H9 (cell line): Measurements from ENCODE around the gene NDUFV2. TPM values are rescaled to one million over a fixed set of nuclear protein-coding genes. Genes with fewer than 3 reads are reported as not detected.

Experiments
- DNase-seq: peaks from one replicate; pipeline ENCODE4 v3.0.0-alpha.2; 2017
- H2AFZ ChIP-seq: one replicate; pipeline ENCODE4 v1.6.1; 2013; ENCODE audit warnings: mild to moderate bottlenecking, low read length, control low read depth, moderate library complexity
- H2AK5ac ChIP-seq: 2 replicates; pipeline ENCODE4 v1.6.1; 2013; ENCODE audit warnings: low read length, control low read depth, mixed read lengths; ENCODE audit not compliant: insufficient read length
- H2BK120ac ChIP-seq: one replicate; pipeline ENCODE4 v1.6.1; 2013; ENCODE audit warnings: low read depth, mild to moderate bottlenecking, low read length, control low read depth, inconsistent platforms; ENCODE audit not compliant: poor library complexity, severe bottlenecking
- H2BK12ac ChIP-seq: 2 replicates; pipeline ENCODE4 v1.6.1; 2013; ENCODE audit warnings: low read length, control low read depth, mixed read lengths, low read depth; ENCODE audit not compliant: insufficient read length
- H2BK15ac ChIP-seq: 2 replicates; pipeline ENCODE4 v1.6.1; 2013; ENCODE audit warnings: low read depth, low read length, control low read depth
- H2BK20ac ChIP-seq: one replicate; pipeline ENCODE4 v1.6.1; 2013; ENCODE audit warnings: low read depth, mild to moderate bottlenecking, low read length, control low read depth, inconsistent platforms; ENCODE audit not compliant: poor library complexity, severe bottlenecking
- H2BK5ac ChIP-seq: 2 replicates; pipeline ENCODE4 v1.6.1; 2013; ENCODE audit warnings: low read length, control low read depth, mixed read lengths; ENCODE audit not compliant: insufficient read length
- H3K14ac ChIP-seq: 2 replicates; pipeline ENCODE4 v1.6.1; 2013; ENCODE audit warnings: low read length, control low read depth; ENCODE audit not compliant: insufficient read depth
- H3K18ac ChIP-seq: 2 replicates; pipeline ENCODE4 v1.6.1; 2013; ENCODE audit warnings: low read depth, mild to moderate bottlenecking, mixed read lengths, low read length, control low read depth; ENCODE audit not compliant: insufficient read length
- H3K23ac ChIP-seq: 2 replicates; pipeline ENCODE4 v1.6.1; 2013; ENCODE audit warnings: low read length, control low read depth, mixed read lengths, low read depth; ENCODE audit not compliant: insufficient read length
- H3K23me2 ChIP-seq: 2 replicates; pipeline ENCODE4 v1.6.1; 2013; ENCODE audit warnings: low read depth, mild to moderate bottlenecking, mixed read lengths, low read length, control low read depth; ENCODE audit not compliant: insufficient read length, poor library complexity, severe bottlenecking
- H3K27ac ChIP-seq: 2 replicates; pipeline ENCODE4 v1.5.1; 2013; ENCODE audit warnings: low read length, control low read depth, mixed read lengths, low read depth; ENCODE audit not compliant: insufficient read length
- H3K27me3 ChIP-seq: 2 replicates; pipeline ENCODE4 v1.6.1; 2013; ENCODE audit warnings: low read length, control low read depth, inconsistent platforms; ENCODE audit not compliant: insufficient read depth
- H3K4ac ChIP-seq: 2 replicates; pipeline ENCODE4 v1.6.1; 2013; ENCODE audit warnings: low read depth, mild to moderate bottlenecking, control low read depth, inconsistent platforms, low read length, moderate library complexity
- H3K4me1 ChIP-seq: 2 replicates; pipeline ENCODE4 v1.6.1; 2013; ENCODE audit warnings: low read length, control low read depth, inconsistent platforms; ENCODE audit not compliant: insufficient read depth
- H3K4me2 ChIP-seq: 2 replicates; pipeline ENCODE4 v1.6.1; 2013; ENCODE audit warnings: low read length, control low read depth, mixed read lengths; ENCODE audit not compliant: insufficient read length, insufficient read depth
- H3K56ac ChIP-seq: 2 replicates; pipeline ENCODE4 v1.6.1; 2013; ENCODE audit warnings: low read depth, mild to moderate bottlenecking, mixed read lengths, low read length, control low read depth; ENCODE audit not compliant: insufficient read length
- H3K79me1 ChIP-seq: 2 replicates; pipeline ENCODE4 v1.6.1; 2013; ENCODE audit warnings: low read depth, mild to moderate bottlenecking, moderate library complexity, low read length, control low read depth, inconsistent platforms; ENCODE audit not compliant: insufficient read depth, poor library complexity, severe bottlenecking
- H3K79me2 ChIP-seq: 2 replicates; pipeline ENCODE4 v1.6.1; 2013; ENCODE audit warnings: low read length, control low read depth, inconsistent platforms; ENCODE audit not compliant: insufficient read depth
- H3K9ac ChIP-seq: 2 replicates; pipeline ENCODE4 v1.6.1; 2013; ENCODE audit warnings: low read length, control low read depth, mixed read lengths; ENCODE audit not compliant: insufficient read length; ENCODE audit errors: extremely low read depth
- H3K9me3 ChIP-seq: one replicate; pipeline ENCODE4 v1.6.1; 2013; ENCODE audit warnings: low read depth, low read length, inconsistent platforms; ENCODE audit not compliant: control insufficient read depth
- H3T11ph ChIP-seq: one replicate; pipeline ENCODE4 v1.6.1; 2013; ENCODE audit warnings: mild to moderate bottlenecking, low read length, control low read depth, inconsistent platforms
- H4K20me1 ChIP-seq: one replicate; pipeline ENCODE4 v1.6.1; 2013; ENCODE audit not compliant: control insufficient read depth, insufficient read length, insufficient read depth
- H4K5ac ChIP-seq: 2 replicates; pipeline ENCODE4 v1.6.1; 2013; ENCODE audit warnings: low read depth, mild to moderate bottlenecking, mixed read lengths, low read length, control low read depth; ENCODE audit not compliant: insufficient read length
- H4K8ac ChIP-seq: replicated peaks from 2 replicates; pipeline ENCODE4 v1.6.1; 2013; ENCODE audit warnings: low read length, control low read depth, mixed read lengths, low read depth; ENCODE audit not compliant: insufficient read length
- H4K91ac ChIP-seq: 2 replicates; pipeline ENCODE4 v1.6.1; 2013; ENCODE audit warnings: low read depth, mild to moderate bottlenecking, moderate library complexity, mixed read lengths, low read length, control low read depth; ENCODE audit not compliant: insufficient read length
- H3K27ac Mint-ChIP-seq, 3 experiments: 2 replicates in 2 of 3; 3 replicates in 1 of 3; pipeline ENCODE4 v1.8.0; 2020 to 2021; ENCODE audit warnings: mixed read lengths in 3 of 3, mild to moderate bottlenecking in 1 of 3, moderate library complexity in 1 of 3
- H3K27me3 Mint-ChIP-seq: 2 replicates; pipeline ENCODE4 v1.8.0; 2021; ENCODE audit warnings: low read depth, mild to moderate bottlenecking, moderate library complexity, mixed read lengths
- H3K36me3 Mint-ChIP-seq, 3 experiments: 2 replicates in 2 of 3; 3 replicates in 1 of 3; pipeline ENCODE4 v1.8.0; 2020 to 2021; ENCODE audit warnings: low read depth in 3 of 3, mixed read lengths in 3 of 3; ENCODE audit not compliant: insufficient read depth in 1 of 3
- H3K4me1 Mint-ChIP-seq, 2 experiments: 2 replicates each; pipeline ENCODE4 v1.8.0; 2020; ENCODE audit warnings: mixed read lengths in 2 of 2
- H3K4me3 Mint-ChIP-seq, 2 experiments: 2 replicates in 1 of 2; 3 replicates in 1 of 2; pipeline ENCODE4 v1.8.0; 2020 to 2021; ENCODE audit warnings: mild to moderate bottlenecking in 2 of 2, mixed read lengths in 2 of 2, moderate library complexity in 1 of 2
- H3K9me3 Mint-ChIP-seq, 2 experiments: 2 replicates in 1 of 2; 3 replicates in 1 of 2; pipeline ENCODE4 v1.8.0; 2020; ENCODE audit warnings: mild to moderate bottlenecking in 2 of 2, mixed read lengths in 2 of 2, moderate library complexity in 1 of 2
- WGBS: extraction: QIAGEN DNeasy Blood & Tissue Kit; methylation state at CpG from one replicate; pipeline ENCODE4 v1.1.7; 2013; ENCODE audit warnings: missing lambda C conversion rate, low lambda C conversion rate, mixed read lengths; ENCODE audit not compliant: insufficient read length; ENCODE audit errors: extremely low coverage; 5-methylcytosine and 5-hydroxymethylcytosine counted together
- total RNA-seq: library from RNA; stranded (reverse); gene quantifications from 2 replicates; pipeline ENCODE4 v1.2.1, GENCODE V29; 2021
- TF ChIP-seq, protein P1 (sequence below): fragments of 200-600 bp; sonication (generic); conservative IDR thresholded peaks from 3 replicates; pipeline ENCODE4 v1.8.0; 2021; ENCODE audit warnings: antibody characterized with exemption, mild to moderate bottlenecking

Gene NDUFV2
- total RNA-seq, 1 experiment from 2014 or later: 206 TPM

DNA sequence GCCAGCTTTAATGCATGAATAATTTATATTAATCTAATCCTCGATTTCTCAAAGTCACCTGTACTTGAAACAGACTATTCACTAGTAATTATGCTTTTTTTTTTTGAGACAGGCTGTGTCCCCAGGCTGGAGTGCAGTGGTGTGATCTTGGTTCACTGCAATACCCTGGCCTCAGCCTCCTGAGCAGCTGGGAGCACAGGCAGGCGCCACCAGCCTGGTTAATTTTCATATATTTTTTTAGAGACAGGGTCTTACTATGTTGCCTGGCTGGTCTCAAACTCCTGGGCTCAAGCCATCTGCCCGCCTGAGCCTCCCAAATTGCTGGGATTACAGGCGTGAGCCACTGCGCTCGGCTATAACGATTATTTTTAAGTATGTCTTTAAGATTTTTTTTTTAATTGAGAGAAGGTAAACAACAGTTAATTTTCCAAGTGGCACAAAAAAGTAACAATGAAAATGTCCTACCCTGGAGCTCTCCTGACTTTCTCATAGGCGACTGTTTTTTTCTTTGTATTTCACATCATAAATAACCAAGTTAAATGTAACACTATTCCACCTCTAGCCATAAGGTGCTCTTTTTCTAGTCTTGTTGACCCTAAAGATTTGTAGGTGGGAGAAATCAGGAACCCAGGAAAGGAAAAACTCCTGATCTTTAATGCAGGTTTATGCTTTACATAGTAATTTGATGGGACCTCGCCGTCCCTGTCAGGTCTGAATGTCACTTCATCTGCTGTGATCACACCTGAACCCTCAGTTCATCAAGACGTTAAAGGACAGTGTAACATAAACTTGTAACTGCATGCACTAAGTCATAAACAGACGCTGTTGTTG, 32.8 kb downstream of the NDUFV2 start:
- H3T11ph ChIP-seq: no peak overlapping the region
- no peak overlapping the region for H2AFZ ChIP-seq
- WGBS: no CpG with 5 or more reads among the region's 12 CpGs

More for the DNA sequence above, 32.8 kb downstream of the NDUFV2 start:
- H4K91ac ChIP-seq: no peak overlapping the region
- no peak overlapping the region for H4K5ac ChIP-seq
- Mint-ChIP-seq H3K27me3 (no peaks in the 10 kb centered on the region), H3K27ac (peak overlapping the region; percentile 53 to 96 (median 89); a peak in 5 of 7 replicates), H3K9me3 (no peaks in the 10 kb centered on the region), H3K4me3 (peak overlapping the region; percentile 94 to 96), H3K4me1 (peaks cover 30 to 33% of the 10 kb centered on the region in 2 experiments), H3K36me3 (peaks cover 11 to 39% (median 37%) of the 10 kb centered on the region in 3 experiments)
- H2BK5ac ChIP-seq: no peak overlapping the region
- H3K14ac ChIP-seq: no peak overlapping the region
- no peak overlapping the region for H2BK20ac ChIP-seq
- peak overlapping the region; percentile 81 for H3K9ac ChIP-seq
- no peak overlapping the region for H2BK15ac ChIP-seq
- no peak overlapping the region for H3K4ac ChIP-seq
- H2BK12ac ChIP-seq: no peak overlapping the region
- H4K8ac ChIP-seq: no peak overlapping the region
- peaks cover 6% of the 10 kb centered on the region for H3K79me1 ChIP-seq
- H3K4me2 ChIP-seq: peak overlapping the region; percentile 93
- no peak overlapping the region for H2AK5ac ChIP-seq
- H3K18ac ChIP-seq: no peak overlapping the region
- H3K56ac ChIP-seq: no peak overlapping the region
- no peak overlapping the region for H3K27ac ChIP-seq
- no peak for DNase-seq
- H3K23me2 ChIP-seq: peaks cover 9% of the 10 kb centered on the region
- no peaks in the 10 kb centered on the region for H3K27me3 ChIP-seq
- H3K79me2 ChIP-seq: 0 out of 2 replicates have a peak, but pooled peaks cover 7% of the 10 kb centered on the region
- H4K20me1 ChIP-seq: peaks cover 3% of the 10 kb centered on the region
- H2BK120ac ChIP-seq: no peak overlapping the region
- H3K23ac ChIP-seq: no peak overlapping the region
- no peaks in the 10 kb centered on the region for H3K9me3 ChIP-seq
- TF ChIP-seq, protein P1, sequence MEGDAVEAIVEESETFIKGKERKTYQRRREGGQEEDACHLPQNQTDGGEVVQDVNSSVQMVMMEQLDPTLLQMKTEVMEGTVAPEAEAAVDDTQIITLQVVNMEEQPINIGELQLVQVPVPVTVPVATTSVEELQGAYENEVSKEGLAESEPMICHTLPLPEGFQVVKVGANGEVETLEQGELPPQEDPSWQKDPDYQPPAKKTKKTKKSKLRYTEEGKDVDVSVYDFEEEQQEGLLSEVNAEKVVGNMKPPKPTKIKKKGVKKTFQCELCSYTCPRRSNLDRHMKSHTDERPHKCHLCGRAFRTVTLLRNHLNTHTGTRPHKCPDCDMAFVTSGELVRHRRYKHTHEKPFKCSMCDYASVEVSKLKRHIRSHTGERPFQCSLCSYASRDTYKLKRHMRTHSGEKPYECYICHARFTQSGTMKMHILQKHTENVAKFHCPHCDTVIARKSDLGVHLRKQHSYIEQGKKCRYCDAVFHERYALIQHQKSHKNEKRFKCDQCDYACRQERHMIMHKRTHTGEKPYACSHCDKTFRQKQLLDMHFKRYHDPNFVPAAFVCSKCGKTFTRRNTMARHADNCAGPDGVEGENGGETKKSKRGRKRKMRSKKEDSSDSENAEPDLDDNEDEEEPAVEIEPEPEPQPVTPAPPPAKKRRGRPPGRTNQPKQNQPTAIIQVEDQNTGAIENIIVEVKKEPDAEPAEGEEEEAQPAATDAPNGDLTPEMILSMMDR: no peak
- no peaks in the 10 kb centered on the region for H3K4me1 ChIP-seq
